GM21786 (cell line): Measurements from ENCODE around the gene TNS3.

Experiments used
- ATAC-seq: cut with Tn5 transposase; IDR thresholded peaks from one replicate; pipeline ENCODE4 v1.9.1; 2021; ENCODE audit not compliant: unreplicated experiment

The TNS3 gene

GRCh38 chr7:47490501-47491265 is 91.2 kb downstream of the TNS3 start:
- ATAC-seq: no peak

GRCh38 chr7:47489624-47490023 is 92.3 kb downstream of the TNS3 start:
- ATAC-seq: no peak

GRCh38 chr7:47488969-47489342 is 93.0 kb downstream of the TNS3 start:
- ATAC-seq: no peak

- no peak for ATAC-seq
Observed at GRCh38 chr7:47488201-47488968, 93.5 kb downstream of the TNS3 start.

GRCh38 chr7:47485640-47486435 is 96.1 kb downstream of the TNS3 start:
- ATAC-seq: no peak

- no peak for ATAC-seq
Observed at GRCh38 chr7:47484923-47485639, 96.8 kb downstream of the TNS3 start.

- ATAC-seq: no peak
Observed at GRCh38 chr7:47484457-47484856, 97.5 kb downstream of the TNS3 start.

GRCh38 chr7:47483604-47484273 is 98.2 kb downstream of the TNS3 start:
- ATAC-seq: no peak

- ATAC-seq: no peak
Observed at GRCh38 chr7:47482013-47482875, 99.7 kb downstream of the TNS3 start.

- ATAC-seq: no peak
Observed at GRCh38 chr7:47481541-47482012, 100.3 kb downstream of the TNS3 start.

GRCh38 chr7:47480576-47481538 is 101.1 kb downstream of the TNS3 start:
- ATAC-seq: peak; percentile 66

GRCh38 chr7:47479821-47480575 is 101.9 kb downstream of the TNS3 start:
- ATAC-seq: no peak

- no peak for ATAC-seq
Observed at GRCh38 chr7:47478926-47479711, 102.8 kb downstream of the TNS3 start.

GRCh38 chr7:47478017-47478344 is 103.9 kb downstream of the TNS3 start:
- ATAC-seq: no peak

GRCh38 chr7:47477191-47478016 is 104.5 kb downstream of the TNS3 start:
- ATAC-seq: no peak

GRCh38 chr7:47475880-47476227 is 106.1 kb downstream of the TNS3 start:
- ATAC-seq: no peak
